H1 (cell line): Measurements from ENCODE around the gene OVCA2. TPM values are rescaled to one million over a fixed set of nuclear protein-coding genes. Genes with fewer than 3 reads are reported as not detected.
A peak's percentile ranks its signal among the peaks of the same experiment; 100 is the strongest.

Experiments
- BACH1 ChIP-seq: IDR thresholded peaks from 2 replicates; pipeline ENCODE4 v1.6.1; 2012; ENCODE audit warnings: low read length, improper control_type of control experiment
- BRCA1 ChIP-seq: IDR thresholded peaks from 2 replicates; pipeline ENCODE4 v1.6.1; 2012; ENCODE audit warnings: low read depth, low read length, improper control_type of control experiment
- CBX5 ChIP-seq: fragments of 300-800, 300-1000 bp; sonication (generic); IDR thresholded peaks from 2 replicates; pipeline ENCODE4 v1.7.1; 2016; ENCODE audit warnings: antibody characterized with exemption, low read length, low read depth
- CHD1 ChIP-seq: IDR thresholded peaks from 2 replicates; pipeline ENCODE4 v1.6.1; 2012; ENCODE audit warnings: low read depth, low read length, improper control_type of control experiment
- FOSL1 ChIP-seq: IDR thresholded peaks from 2 replicates; pipeline ENCODE4 v1.6.1; 2011; ENCODE audit warnings: mild to moderate bottlenecking, low read depth, low read length, moderate library complexity; ENCODE audit not compliant: insufficient read depth
- GABPA ChIP-seq: IDR thresholded peaks from 2 replicates; pipeline ENCODE4 v1.6.1; 2011; ENCODE audit warnings: mild to moderate bottlenecking, low read length, moderate library complexity, borderline replicate concordance; ENCODE audit not compliant: insufficient read depth
- HDAC2 ChIP-seq, 2 experiments: fragments of 300-600 bp in 1 of 2; sonication (generic) in 1 of 2; IDR thresholded peaks; 2 replicates each; pipeline ENCODE4 v1.6.1; 2011 to 2012; ENCODE audit warnings: low read depth in 2 of 2, low read length in 2 of 2, mild to moderate bottlenecking in 2 of 2, moderate library complexity in 2 of 2, borderline replicate concordance in 1 of 2, inconsistent platforms in 1 of 2
- MAFK ChIP-seq: IDR thresholded peaks from 2 replicates; pipeline ENCODE4 v1.6.1; 2012; ENCODE audit warnings: low read depth, mild to moderate bottlenecking, improper control_type of control experiment, low read length
- POU5F1 ChIP-seq: IDR thresholded peaks from 2 replicates; pipeline ENCODE4 v1.6.1; 2011; ENCODE audit warnings: low read depth, mild to moderate bottlenecking, low read length, moderate library complexity
- RFX5 ChIP-seq: IDR thresholded peaks from 2 replicates; pipeline ENCODE4 v1.6.1; 2011; ENCODE audit warnings: low read depth, low read length, improper control_type of control experiment, borderline replicate concordance
- RNF2 ChIP-seq: fragments of 200-900, 300-1000 bp; sonication (generic); IDR thresholded peaks from 2 replicates; pipeline ENCODE4 v1.7.1; 2016; ENCODE audit warnings: borderline replicate concordance, low read depth, mild to moderate bottlenecking, antibody characterized with exemption, low read length; ENCODE audit not compliant: poor library complexity, severe bottlenecking; ENCODE audit errors: missing control alignments
- SAP30 ChIP-seq: fragments of 300-600 bp; sonication (generic); IDR thresholded peaks from 2 replicates; pipeline ENCODE4 v1.7.1; 2012; ENCODE audit warnings: low read length, moderate library complexity, mild to moderate bottlenecking, inconsistent platforms; ENCODE audit not compliant: insufficient read depth, insufficient replicate concordance
- SIN3A ChIP-seq, 2 experiments: IDR thresholded peaks in 1 of 2; conservative IDR thresholded peaks in 1 of 2; 2 replicates each; pipeline ENCODE4 v1.6.1; 2011 to 2012; ENCODE audit warnings: low read length in 2 of 2, improper control_type of control experiment in 1 of 2, low read depth in 1 of 2, mild to moderate bottlenecking in 1 of 2
- SUZ12 ChIP-seq: fragments of 200-600 bp; sonication (generic); IDR thresholded peaks from 2 replicates; pipeline ENCODE4 v1.6.1; 2012; ENCODE audit warnings: mild to moderate bottlenecking, inconsistent platforms, low read length, moderate library complexity, mixed read lengths
- YY1 ChIP-seq: IDR thresholded peaks from 2 replicates; pipeline ENCODE4 v1.6.1; 2011; ENCODE audit warnings: low read depth, mild to moderate bottlenecking, low read length
- polyA plus RNA-seq, 7 experiments: library from polyadenylated mRNA; depleted of rRNA in 3 of 7; stranded (reverse) in 5 of 7; unstranded in 2 of 7; fragments of >200 nt in 5 of 7; fragments of 200-250 nt in 2 of 7; gene quantifications; 1 replicate in 5 of 7; 2 replicates in 1 of 7; 4 replicates in 1 of 7; pipeline versions ENCODE4 v1.2.1 to v1.2.3, GENCODE V29; 2011 to 2013; ENCODE audit warnings: missing spikeins in 2 of 7, mixed read lengths in 2 of 7
- total RNA-seq: library from RNA; stranded (reverse); fragmentation: NEBNext Ultra II Directional; extraction: Animal tissue kit (Norgen Biotek cat#: 25700); gene quantifications from 2 replicates; pipeline ENCODE4 v1.2.1, GENCODE V29; 2021
- TF ChIP-seq, protein P1 (sequence below), 3 experiments: IDR thresholded peaks; 1 replicate in 2 of 3; 2 replicates in 1 of 3; pipeline versions ENCODE4 v1.5.1 to v1.6.1; 2011; ENCODE audit warnings: low read length in 3 of 3, mild to moderate bottlenecking in 3 of 3, inconsistent platforms in 2 of 3, low read depth in 1 of 3, moderate library complexity in 1 of 3; ENCODE audit not compliant: insufficient read depth in 1 of 3; ENCODE audit errors: control extremely low read depth in 1 of 3
- TF ChIP-seq, protein P2 (sequence below): IDR thresholded peaks from 2 replicates; pipeline ENCODE4 v1.6.1; 2012; ENCODE audit warnings: low read length, inconsistent platforms

OVCA2 gene
- total and polyA plus RNA-seq, 2 of the 8 experiments (the other 6 are each of a cell fraction or from before 2014, with no cell fraction given) = 15.3 to 37.0 TPM

DNA sequence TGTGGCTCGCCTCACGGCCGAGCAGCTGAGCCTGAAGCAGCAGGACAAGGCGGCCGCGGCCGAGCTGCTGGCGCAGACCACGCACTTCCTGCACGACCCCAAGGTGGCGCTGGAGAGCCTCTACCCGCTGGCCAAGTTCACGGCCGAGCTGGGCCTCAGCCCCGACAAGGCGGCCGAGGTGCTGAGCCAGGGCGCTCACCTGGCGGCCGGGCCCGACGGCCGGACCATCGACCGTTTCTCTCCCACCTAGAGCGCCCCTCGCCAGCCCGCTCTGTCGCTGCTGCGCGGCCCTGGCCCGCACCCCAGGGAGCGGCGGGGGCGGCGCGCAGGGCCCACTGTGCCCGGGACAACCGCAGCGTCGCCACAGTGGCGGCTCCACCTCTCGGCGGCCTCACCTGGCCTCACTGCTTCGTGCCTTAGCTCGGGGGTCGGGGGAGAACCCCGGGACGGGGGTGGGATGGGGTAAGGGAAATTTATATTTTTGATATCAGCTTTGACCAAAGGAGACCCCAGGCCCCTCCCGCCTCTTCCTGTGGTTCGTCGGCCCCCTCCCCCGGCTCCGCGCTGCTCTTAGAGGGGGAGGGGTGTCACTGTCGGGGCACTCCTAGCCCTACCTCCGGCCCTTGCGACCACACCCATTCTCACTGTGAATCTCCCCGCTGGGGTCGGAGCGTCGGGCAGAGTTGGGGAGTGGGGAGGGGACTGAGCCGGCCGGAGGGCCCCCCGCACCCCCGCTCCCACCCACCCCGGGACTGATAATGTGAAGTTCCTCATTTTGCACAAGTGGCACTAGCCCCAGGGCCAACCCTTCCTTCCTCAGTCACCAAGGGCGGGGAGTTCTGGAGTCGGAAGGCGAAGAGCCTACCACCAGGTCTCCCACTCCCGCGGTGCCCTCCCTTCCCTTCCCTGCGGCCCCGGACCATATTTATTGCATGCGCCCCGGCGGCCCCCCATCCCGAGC, 17.0 kb downstream of the OVCA2 start (continued):
- TF ChIP-seq SIN3A (conservative IDR thresholded peaks at IDR 0.05 in 1 of 2, IDR thresholded peaks at IDR 0.05 in 1 of 2; ENCODE audit: low read depth in 1 of 2, low read length in 2 of 2) (0 out of 4 replicates have a peak, but pooled peaks of 1 of the 2 experiments have one; percentile 46), CBX5 (no peak), SAP30 (no peak), POU5F1 (no peak), SUZ12 (no peak; the same call in 1 of the 2 replicates), FOSL1 (0 out of 2 replicates have a peak, but pooled peaks have one; percentile 56), BACH1 (no peak), BRCA1 (no peak), HDAC2 (IDR thresholded peaks at IDR 0.05; ENCODE audit: borderline replicate concordance in 1 of 2, low read depth in 2 of 2, low read length in 2 of 2) (no peak), YY1 (0 out of 2 replicates have a peak, but pooled peaks have one; percentile 50), RFX5 (no peak), RNF2 (no peak), GABPA (0 out of 2 replicates have a peak, but pooled peaks have one; percentile 47), CHD1 (no peak), MAFK (no peak)
- TF ChIP-seq, protein P1, sequence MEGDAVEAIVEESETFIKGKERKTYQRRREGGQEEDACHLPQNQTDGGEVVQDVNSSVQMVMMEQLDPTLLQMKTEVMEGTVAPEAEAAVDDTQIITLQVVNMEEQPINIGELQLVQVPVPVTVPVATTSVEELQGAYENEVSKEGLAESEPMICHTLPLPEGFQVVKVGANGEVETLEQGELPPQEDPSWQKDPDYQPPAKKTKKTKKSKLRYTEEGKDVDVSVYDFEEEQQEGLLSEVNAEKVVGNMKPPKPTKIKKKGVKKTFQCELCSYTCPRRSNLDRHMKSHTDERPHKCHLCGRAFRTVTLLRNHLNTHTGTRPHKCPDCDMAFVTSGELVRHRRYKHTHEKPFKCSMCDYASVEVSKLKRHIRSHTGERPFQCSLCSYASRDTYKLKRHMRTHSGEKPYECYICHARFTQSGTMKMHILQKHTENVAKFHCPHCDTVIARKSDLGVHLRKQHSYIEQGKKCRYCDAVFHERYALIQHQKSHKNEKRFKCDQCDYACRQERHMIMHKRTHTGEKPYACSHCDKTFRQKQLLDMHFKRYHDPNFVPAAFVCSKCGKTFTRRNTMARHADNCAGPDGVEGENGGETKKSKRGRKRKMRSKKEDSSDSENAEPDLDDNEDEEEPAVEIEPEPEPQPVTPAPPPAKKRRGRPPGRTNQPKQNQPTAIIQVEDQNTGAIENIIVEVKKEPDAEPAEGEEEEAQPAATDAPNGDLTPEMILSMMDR (IDR thresholded peaks at IDR 0.05; ENCODE audit: control extremely low read depth in 1 of 3, insufficient read depth in 1 of 3, low read depth in 1 of 3, low read length in 3 of 3) = peak; percentile 88 to 91 (median 91)
- TF ChIP-seq, protein P2, sequence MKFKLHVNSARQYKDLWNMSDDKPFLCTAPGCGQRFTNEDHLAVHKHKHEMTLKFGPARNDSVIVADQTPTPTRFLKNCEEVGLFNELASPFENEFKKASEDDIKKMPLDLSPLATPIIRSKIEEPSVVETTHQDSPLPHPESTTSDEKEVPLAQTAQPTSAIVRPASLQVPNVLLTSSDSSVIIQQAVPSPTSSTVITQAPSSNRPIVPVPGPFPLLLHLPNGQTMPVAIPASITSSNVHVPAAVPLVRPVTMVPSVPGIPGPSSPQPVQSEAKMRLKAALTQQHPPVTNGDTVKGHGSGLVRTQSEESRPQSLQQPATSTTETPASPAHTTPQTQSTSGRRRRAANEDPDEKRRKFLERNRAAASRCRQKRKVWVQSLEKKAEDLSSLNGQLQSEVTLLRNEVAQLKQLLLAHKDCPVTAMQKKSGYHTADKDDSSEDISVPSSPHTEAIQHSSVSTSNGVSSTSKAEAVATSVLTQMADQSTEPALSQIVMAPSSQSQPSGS = no peak
